LNCaP clone FGC (cell line): ENCODE measurements around the gene LRRC57.

Experiments
- DNase-seq: peaks from one replicate; pipeline ENCODE4 v3.0.0-alpha.2; 2011; ENCODE audit warnings: low read depth
- H3K4me3 ChIP-seq: 2 replicates; pipeline ENCODE4 v1.5.1; 2011; ENCODE audit warnings: mild to moderate bottlenecking, low read depth, low read length, control low read depth
- CTCF ChIP-seq: IDR thresholded peaks from 2 replicates; pipeline ENCODE4 v1.5.1; 2012; ENCODE audit warnings: mild to moderate bottlenecking; ENCODE audit not compliant: control insufficient read depth, insufficient read depth; ENCODE audit errors: extremely low read depth

LRRC57 gene

DNA sequence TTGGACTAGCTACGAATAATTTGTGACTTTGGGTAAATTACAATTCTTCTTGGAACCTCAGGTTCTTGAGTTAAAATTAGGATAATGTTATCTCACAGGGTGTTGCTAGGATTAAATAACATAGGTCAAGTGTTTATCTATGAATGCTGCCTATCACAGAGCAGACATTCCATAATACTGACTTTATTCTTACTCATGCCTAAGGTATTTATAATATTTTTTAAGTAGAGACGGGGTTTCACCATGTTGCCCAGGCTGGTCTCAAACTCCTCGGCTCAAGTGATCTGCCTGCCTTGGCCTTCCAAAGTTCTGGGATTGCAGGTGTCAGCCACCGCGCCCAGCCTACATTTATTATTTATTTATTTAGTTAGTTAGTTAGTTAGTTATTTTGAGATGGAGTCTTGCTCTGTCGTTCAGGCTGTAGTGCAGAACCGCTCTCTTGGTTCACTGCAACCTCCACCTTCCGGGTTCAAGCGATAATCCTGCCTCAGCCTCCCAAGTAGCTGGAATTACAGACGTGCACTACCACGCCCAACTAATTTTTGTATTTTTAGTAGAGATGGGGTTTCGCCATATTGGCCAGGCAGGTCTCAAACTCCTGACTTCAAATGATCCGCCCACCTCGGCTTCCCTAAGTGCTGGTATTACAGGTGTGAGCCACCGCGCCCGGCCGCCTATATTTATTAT lies 56.9 kb downstream of the LRRC57 start:
- no peak for TF ChIP-seq CTCF
- DNase-seq: no peak
- peak overlapping the region; percentile 95 for H3K4me3 ChIP-seq

DNA sequence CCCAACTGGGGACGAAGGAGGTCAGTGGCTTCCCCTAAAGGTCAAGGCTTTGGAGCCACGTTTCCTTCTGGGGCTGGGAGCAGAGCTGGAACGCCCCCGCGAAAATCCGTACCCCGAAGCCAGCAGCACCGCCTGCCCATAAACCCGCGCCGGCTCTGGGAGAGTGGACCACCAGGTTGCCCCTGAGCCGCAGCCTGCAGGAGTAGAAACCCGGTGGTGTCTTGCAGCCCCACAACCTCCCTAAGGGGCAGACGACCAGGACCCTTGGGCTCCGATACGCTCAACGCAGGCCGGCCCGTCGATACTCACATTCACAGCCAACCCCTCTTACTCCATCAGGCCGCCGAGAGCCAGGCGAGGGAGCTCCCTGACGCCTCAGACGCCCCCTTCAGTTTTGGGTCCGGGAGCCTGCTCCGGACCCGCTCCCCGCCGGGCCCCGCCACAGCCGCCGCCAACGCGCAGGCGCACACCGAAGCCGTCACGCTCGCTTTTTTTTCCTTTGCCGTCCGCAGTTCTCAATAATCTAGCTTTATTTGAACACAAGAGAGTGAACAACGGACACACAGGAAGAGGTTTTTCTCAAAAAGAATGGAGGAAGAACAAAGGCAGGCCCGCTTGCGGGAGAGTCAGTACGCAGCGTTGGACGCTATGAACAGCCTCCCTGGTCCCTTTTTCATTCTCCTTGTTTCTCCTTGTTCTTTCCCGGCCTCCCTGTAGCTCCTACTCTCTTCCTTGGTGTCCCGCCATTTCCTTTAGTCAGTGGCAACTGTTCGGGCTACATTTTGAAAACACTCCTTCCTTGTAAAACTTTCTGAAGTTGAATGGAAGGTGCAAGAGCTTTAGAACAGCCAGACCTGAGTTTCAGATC lies 57.7 kb downstream of the LRRC57 start, which contains the start of gene ZNF106:
Gene ZNF106, minus strand, starts transcription at position 471 of the 868 bp plus-strand sequence. CDS start 18,852 bp downstream, outside the sequence.
- peak within 1 kb of the TSS; percentile 95 for H3K4me3 ChIP-seq
- DNase-seq: peak; percentile 56
- 0 out of 2 replicates have a peak, but pooled peaks have one; percentile 11 for TF ChIP-seq CTCF

DNA sequence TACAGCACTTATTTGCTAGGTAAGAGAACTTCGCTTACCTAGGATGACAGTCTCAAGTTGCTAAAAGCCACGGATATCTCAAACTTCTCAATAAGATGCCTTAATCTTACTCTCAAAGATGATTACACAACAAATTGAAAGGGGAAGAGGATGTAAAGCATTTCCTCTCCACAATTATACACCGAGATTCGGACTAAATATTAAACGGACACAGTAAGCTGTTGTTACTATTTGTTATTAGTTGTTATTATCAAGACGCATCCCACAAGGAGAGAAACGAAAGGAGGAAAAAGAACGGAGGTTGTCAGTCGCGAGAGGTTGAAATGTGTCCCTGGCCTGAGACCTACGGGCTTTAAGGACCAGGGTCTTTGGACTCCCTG lies 58.3 kb downstream of the LRRC57 start:
- no peak for TF ChIP-seq CTCF
- DNase-seq: no peak
- H3K4me3 ChIP-seq: peak overlapping the region; percentile 95
